HL-60 (cell line): Measurements from ENCODE around the gene GPR89A.

Experiments
- POLR2AphosphoS5 ChIP-seq: IDR thresholded peaks from 2 replicates; pipeline ENCODE4 v1.6.1; 2012; ENCODE audit warnings: low read depth
- TF ChIP-seq, protein P1 (sequence below): IDR thresholded peaks from one replicate; pipeline ENCODE4 v1.5.1; 2011; ENCODE audit warnings: low read length, control low read depth, inconsistent platforms; ENCODE audit not compliant: insufficient read depth
- TF ChIP-seq, protein P2 (sequence below): IDR thresholded peaks from 2 replicates; pipeline ENCODE4 v1.6.1; 2012; ENCODE audit warnings: low read depth; ENCODE audit not compliant: insufficient replicate concordance

DNA sequence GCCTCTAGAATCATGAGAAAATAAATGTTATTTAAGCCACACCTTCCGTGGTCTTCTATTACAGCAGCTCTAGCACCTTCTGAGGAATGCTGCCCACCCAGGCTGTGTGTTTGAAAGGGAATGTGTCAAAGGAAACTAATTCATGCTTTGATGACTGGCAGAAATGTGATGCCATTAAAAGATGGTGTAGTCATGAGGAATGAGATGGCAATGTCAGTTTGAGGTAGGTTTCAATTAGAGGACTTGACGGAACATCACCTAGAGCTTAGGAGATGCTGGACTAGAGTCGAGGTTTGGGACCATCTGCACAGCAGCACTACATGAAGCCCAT lies 88.8 kb downstream of the GPR89A start:
- TF ChIP-seq, protein P1, sequence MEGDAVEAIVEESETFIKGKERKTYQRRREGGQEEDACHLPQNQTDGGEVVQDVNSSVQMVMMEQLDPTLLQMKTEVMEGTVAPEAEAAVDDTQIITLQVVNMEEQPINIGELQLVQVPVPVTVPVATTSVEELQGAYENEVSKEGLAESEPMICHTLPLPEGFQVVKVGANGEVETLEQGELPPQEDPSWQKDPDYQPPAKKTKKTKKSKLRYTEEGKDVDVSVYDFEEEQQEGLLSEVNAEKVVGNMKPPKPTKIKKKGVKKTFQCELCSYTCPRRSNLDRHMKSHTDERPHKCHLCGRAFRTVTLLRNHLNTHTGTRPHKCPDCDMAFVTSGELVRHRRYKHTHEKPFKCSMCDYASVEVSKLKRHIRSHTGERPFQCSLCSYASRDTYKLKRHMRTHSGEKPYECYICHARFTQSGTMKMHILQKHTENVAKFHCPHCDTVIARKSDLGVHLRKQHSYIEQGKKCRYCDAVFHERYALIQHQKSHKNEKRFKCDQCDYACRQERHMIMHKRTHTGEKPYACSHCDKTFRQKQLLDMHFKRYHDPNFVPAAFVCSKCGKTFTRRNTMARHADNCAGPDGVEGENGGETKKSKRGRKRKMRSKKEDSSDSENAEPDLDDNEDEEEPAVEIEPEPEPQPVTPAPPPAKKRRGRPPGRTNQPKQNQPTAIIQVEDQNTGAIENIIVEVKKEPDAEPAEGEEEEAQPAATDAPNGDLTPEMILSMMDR = no peak
- TF ChIP-seq, protein P2, sequence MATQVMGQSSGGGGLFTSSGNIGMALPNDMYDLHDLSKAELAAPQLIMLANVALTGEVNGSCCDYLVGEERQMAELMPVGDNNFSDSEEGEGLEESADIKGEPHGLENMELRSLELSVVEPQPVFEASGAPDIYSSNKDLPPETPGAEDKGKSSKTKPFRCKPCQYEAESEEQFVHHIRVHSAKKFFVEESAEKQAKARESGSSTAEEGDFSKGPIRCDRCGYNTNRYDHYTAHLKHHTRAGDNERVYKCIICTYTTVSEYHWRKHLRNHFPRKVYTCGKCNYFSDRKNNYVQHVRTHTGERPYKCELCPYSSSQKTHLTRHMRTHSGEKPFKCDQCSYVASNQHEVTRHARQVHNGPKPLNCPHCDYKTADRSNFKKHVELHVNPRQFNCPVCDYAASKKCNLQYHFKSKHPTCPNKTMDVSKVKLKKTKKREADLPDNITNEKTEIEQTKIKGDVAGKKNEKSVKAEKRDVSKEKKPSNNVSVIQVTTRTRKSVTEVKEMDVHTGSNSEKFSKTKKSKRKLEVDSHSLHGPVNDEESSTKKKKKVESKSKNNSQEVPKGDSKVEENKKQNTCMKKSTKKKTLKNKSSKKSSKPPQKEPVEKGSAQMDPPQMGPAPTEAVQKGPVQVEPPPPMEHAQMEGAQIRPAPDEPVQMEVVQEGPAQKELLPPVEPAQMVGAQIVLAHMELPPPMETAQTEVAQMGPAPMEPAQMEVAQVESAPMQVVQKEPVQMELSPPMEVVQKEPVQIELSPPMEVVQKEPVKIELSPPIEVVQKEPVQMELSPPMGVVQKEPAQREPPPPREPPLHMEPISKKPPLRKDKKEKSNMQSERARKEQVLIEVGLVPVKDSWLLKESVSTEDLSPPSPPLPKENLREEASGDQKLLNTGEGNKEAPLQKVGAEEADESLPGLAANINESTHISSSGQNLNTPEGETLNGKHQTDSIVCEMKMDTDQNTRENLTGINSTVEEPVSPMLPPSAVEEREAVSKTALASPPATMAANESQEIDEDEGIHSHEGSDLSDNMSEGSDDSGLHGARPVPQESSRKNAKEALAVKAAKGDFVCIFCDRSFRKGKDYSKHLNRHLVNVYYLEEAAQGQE = no peak
- no peak for TF ChIP-seq POLR2AphosphoS5
